Type B pancreatic cell (in vitro differentiated cells): ENCODE data around the gene ANKRD6. TPM values are rescaled to one million over a fixed set of nuclear protein-coding genes. Genes with fewer than 3 reads are reported as not detected.

Experiments used
- DNase-seq: peaks from one replicate; pipeline ENCODE4 v3.0.0; 2021; ENCODE audit warnings: mixed read lengths; ENCODE audit not compliant: unreplicated experiment; ENCODE audit errors: extremely low spot score
- H3K27ac Mint-ChIP-seq: 2 replicates; pipeline ENCODE4 v1.8.0; 2021; ENCODE audit warnings: mild to moderate bottlenecking, mixed read lengths
- H3K27me3 Mint-ChIP-seq: 2 replicates; pipeline ENCODE4 v1.8.0; 2021; ENCODE audit warnings: mixed read lengths
- H3K36me3 Mint-ChIP-seq: 2 replicates; pipeline ENCODE4 v1.8.0; 2021; ENCODE audit warnings: mixed read lengths
- H3K4me1 Mint-ChIP-seq: one replicate; pipeline ENCODE4 v1.8.0; 2021; ENCODE audit warnings: mixed read lengths; ENCODE audit not compliant: unreplicated experiment
- H3K4me3 Mint-ChIP-seq: 2 replicates; pipeline ENCODE4 v1.8.0; 2021; ENCODE audit warnings: mild to moderate bottlenecking, mixed read lengths
- H3K9me3 Mint-ChIP-seq: 2 replicates; pipeline ENCODE4 v1.8.0; 2021; ENCODE audit warnings: mixed read lengths
- CTCF ChIP-seq: fragments of 200-600 bp; sonication (generic); conservative IDR thresholded peaks from 2 replicates; pipeline ENCODE4 v1.5.0; 2021; ENCODE audit warnings: antibody characterized with exemption, mild to moderate bottlenecking
- total RNA-seq: library from RNA; stranded (reverse); gene quantifications from 2 replicates; pipeline ENCODE4 v1.2.1, GENCODE V29; 2021; ENCODE audit warnings: low replicate concordance

Gene ANKRD6
- total RNA-seq, 1 donor from 2014 or later, result 34.0 TPM

GRCh38 chr6:89458704-89459103 lies 25.8 kb downstream of the ANKRD6 start:
- Mint-ChIP-seq H3K4me1 (no peaks in the 10 kb centered on the region), H3K36me3 (peaks cover 8% of the 10 kb centered on the region), H3K4me3 (no peak overlapping the region), H3K27me3 (no peaks in the 10 kb centered on the region), H3K27ac (no peak overlapping the region), H3K9me3 (no peaks in the 10 kb centered on the region)
- DNase-seq, result no peak
- no peak for TF ChIP-seq CTCF

GRCh38 chr6:89459501-89459900 lies 26.5 kb downstream of the ANKRD6 start:
- Mint-ChIP-seq H3K27ac (no peak overlapping the region), H3K4me1 (peaks cover 1% of the 10 kb centered on the region), H3K9me3 (no peaks in the 10 kb centered on the region), H3K36me3 (peaks cover 8% of the 10 kb centered on the region), H3K27me3 (no peaks in the 10 kb centered on the region), H3K4me3 (no peak overlapping the region)
- no peak for TF ChIP-seq CTCF
- DNase-seq, result no peak

GRCh38 chr6:89460713-89461112 lies 27.8 kb downstream of the ANKRD6 start:
- no peak for DNase-seq
- no peak overlapping the region for H3K27ac Mint-ChIP-seq
- no peaks in the 10 kb centered on the region for H3K27me3 Mint-ChIP-seq
- H3K9me3 Mint-ChIP-seq, result no peaks in the 10 kb centered on the region
- H3K4me3 Mint-ChIP-seq, result no peak overlapping the region
- TF ChIP-seq CTCF, result no peak
- peaks cover 5% of the 10 kb centered on the region for H3K4me1 Mint-ChIP-seq
- H3K36me3 Mint-ChIP-seq, result peaks cover 8% of the 10 kb centered on the region

- H3K4me1 Mint-ChIP-seq, result peaks cover 9% of the 10 kb centered on the region
Measured at GRCh38 chr6:89462503-89462902, 29.6 kb downstream of the ANKRD6 start.

GRCh38 chr6:89464295-89464694 lies 31.3 kb downstream of the ANKRD6 start:
- no peak overlapping the region for H3K4me3 Mint-ChIP-seq
- no peaks in the 10 kb centered on the region for H3K9me3 Mint-ChIP-seq
- DNase-seq, result no peak
- no peaks in the 10 kb centered on the region for H3K36me3 Mint-ChIP-seq
- H3K27me3 Mint-ChIP-seq, result no peaks in the 10 kb centered on the region
- peaks cover 19% of the 10 kb centered on the region for H3K4me1 Mint-ChIP-seq
- no peak for TF ChIP-seq CTCF
- peak overlapping the region; percentile 38 for H3K27ac Mint-ChIP-seq

More at GRCh38 chr6:89462503-89462902, 29.6 kb downstream of the ANKRD6 start:
- Mint-ChIP-seq H3K36me3 (no peaks in the 10 kb centered on the region), H3K27me3 (no peaks in the 10 kb centered on the region), H3K9me3 (no peaks in the 10 kb centered on the region), H3K27ac (no peak overlapping the region), H3K4me3 (no peak overlapping the region)
- no peak for TF ChIP-seq CTCF
- no peak for DNase-seq

GRCh38 chr6:89467437-89467836 lies 34.5 kb downstream of the ANKRD6 start:
- Mint-ChIP-seq H3K27me3 (no peaks in the 10 kb centered on the region), H3K27ac (no peak overlapping the region), H3K4me1 (peaks cover 33% of the 10 kb centered on the region), H3K36me3 (no peaks in the 10 kb centered on the region), H3K9me3 (no peaks in the 10 kb centered on the region), H3K4me3 (no peak overlapping the region)
- no peak for TF ChIP-seq CTCF
- DNase-seq, result no peak
